Ascending aorta (tissue), 2 donors: ENCODE measurements around the gene CHCHD6. TPM values are rescaled to one million over a fixed set of nuclear protein-coding genes. Genes with fewer than 3 reads are reported as not detected.

Experiments
- DNase-seq, 2 donors: peaks; one replicate each; pipeline ENCODE4 v3.0.0-alpha.2; 2019; ENCODE audit warnings: low spot score in 2 of 2
- H3K27ac ChIP-seq, 2 donors: fragments of 200-600 bp; sonication (generic); one replicate each; pipeline ENCODE4 v1.5.1; 2016 to 2017; ENCODE audit warnings: mild to moderate bottlenecking in 1 of 2
- H3K27me3 ChIP-seq: fragments of 200-600 bp; sonication (generic); one replicate; pipeline ENCODE4 v1.5.1; 2017
- H3K36me3 ChIP-seq, 2 donors: fragments of 200-600 bp; sonication (generic); one replicate each; pipeline ENCODE4 v1.5.1; 2016
- H3K4me1 ChIP-seq, 2 donors: fragments of 200-600 bp; sonication (generic); one replicate each; pipeline ENCODE4 v1.5.1; 2016 to 2017; ENCODE audit warnings: mild to moderate bottlenecking in 1 of 2
- H3K4me3 ChIP-seq, 2 donors: fragments of 200-600 bp; sonication (generic); one replicate each; pipeline ENCODE4 v1.5.1; 2016 to 2017; ENCODE audit warnings: mild to moderate bottlenecking in 1 of 2
- H3K9me3 ChIP-seq, 2 donors: fragments of 200-600 bp; sonication (generic); one replicate each; pipeline ENCODE4 v1.5.1; 2016
- CTCF ChIP-seq, 3 experiments: fragments of 200-600 bp in 2 of 3; fragments of 450-650 bp in 1 of 3; sonication (generic) in 2 of 3; IDR thresholded peaks; one replicate each; pipeline ENCODE4 v1.5.1; 2016 to 2019; ENCODE audit warnings: antibody characterized with exemption in 3 of 3, mild to moderate bottlenecking in 1 of 3, moderate library complexity in 1 of 3
- intact Hi-C: fragments of 100-400 bp; cut with DNase I; formaldehyde crosslinking; loops from one replicate; pipeline ENCODE4 v1.15.1; 2023
- total RNA-seq: library from RNA; depleted of rRNA; stranded (reverse); fragments of >200 nt; gene quantifications from one replicate; pipeline ENCODE4 v1.1.0, GENCODE V29; 2016

The CHCHD6 gene
- total RNA-seq, 1 donor from 2014 or later, result 1.2 TPM

DNA sequence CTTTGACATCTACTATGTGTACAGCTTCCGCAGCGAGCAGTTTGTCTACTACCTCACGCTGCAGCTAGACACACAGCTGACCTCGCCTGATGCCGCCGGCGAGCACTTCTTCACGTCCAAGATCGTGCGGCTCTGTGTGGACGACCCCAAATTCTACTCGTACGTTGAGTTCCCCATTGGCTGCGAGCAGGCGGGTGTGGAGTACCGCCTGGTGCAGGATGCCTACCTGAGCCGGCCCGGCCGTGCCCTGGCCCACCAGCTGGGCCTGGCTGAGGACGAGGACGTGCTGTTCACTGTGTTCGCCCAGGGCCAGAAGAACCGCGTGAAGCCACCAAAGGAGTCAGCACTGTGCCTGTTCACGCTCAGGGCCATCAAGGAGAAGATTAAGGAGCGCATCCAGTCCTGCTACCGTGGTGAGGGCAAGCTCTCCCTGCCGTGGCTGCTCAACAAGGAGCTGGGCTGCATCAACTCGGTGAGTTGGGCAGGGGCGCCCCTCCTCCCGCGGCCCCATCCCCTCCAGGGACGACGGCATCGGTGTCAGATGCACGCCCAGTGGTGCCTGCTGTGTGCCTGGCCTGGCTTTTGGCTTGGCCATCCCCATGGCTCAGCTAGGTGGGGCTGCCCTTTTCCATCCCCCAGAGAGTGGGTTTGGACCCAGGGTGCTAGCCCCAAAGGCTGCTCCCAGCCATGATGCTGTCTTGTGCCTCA is 285.4 kb downstream of the CHCHD6 start:
- Histone ChIP-seq H3K27ac (peak overlapping the region in 1 of 2 donors; percentile 23), H3K27me3 (no peaks in the 10 kb centered on the region), H3K4me1 (peaks cover 34 to 63% of the 10 kb centered on the region in 2 donors), H3K36me3 (peaks cover 28 to 35% of the 10 kb centered on the region in 2 donors), H3K4me3 (no peak overlapping the region), H3K9me3 (no peaks in the 10 kb centered on the region)
- TF ChIP-seq CTCF (IDR thresholded peaks at IDR 0.05), result no peak
- intact Hi-C loops, result loop anchor here (10.0 kb wide), 1 partner anchor 555 kb away; no protein-coding TSS in a partner anchor
- no peak for DNase-seq

- TF ChIP-seq CTCF (IDR thresholded peaks at IDR 0.05), result no peak
- Histone ChIP-seq H3K27me3 (no peaks in the 10 kb centered on the region), H3K27ac (peak overlapping the region; percentile 4 to 86), H3K4me3 (no peak overlapping the region), H3K36me3 (peaks cover 28 to 35% of the 10 kb centered on the region in 2 donors), H3K9me3 (no peaks in the 10 kb centered on the region), H3K4me1 (peaks cover 36 to 63% of the 10 kb centered on the region in 2 donors)
- intact Hi-C loops, result no loop called here
- no peak for DNase-seq
These were observed 286.1 kb downstream of the CHCHD6 start for GRCh38 chr3:126990024-126990700.

- H3K36me3 ChIP-seq, result peaks cover 28 to 35% of the 10 kb centered on the region in 2 donors
- no peaks in the 10 kb centered on the region for H3K27me3 ChIP-seq
- H3K4me3 ChIP-seq, result no peak overlapping the region
- H3K9me3 ChIP-seq, result no peaks in the 10 kb centered on the region
- H3K27ac ChIP-seq, result peak overlapping the region; percentile 4 to 86
- H3K4me1 ChIP-seq, result peaks cover 37 to 64% of the 10 kb centered on the region in 2 donors
- DNase-seq, result no peak
- TF ChIP-seq CTCF (IDR thresholded peaks at IDR 0.05), result no peak
- intact Hi-C loops, result no loop called here
These were observed 286.9 kb downstream of the CHCHD6 start for GRCh38 chr3:126990890-126991289.

- Histone ChIP-seq H3K4me1 (peaks cover 34 to 64% of the 10 kb centered on the region in 2 donors), H3K9me3 (no peaks in the 10 kb centered on the region)
- intact Hi-C loops, result no loop called here
These were observed 287.5 kb downstream of the CHCHD6 start for GRCh38 chr3:126991366-126992200.

More at GRCh38 chr3:126991366-126992200, 287.5 kb downstream of the CHCHD6 start:
- no peak for TF ChIP-seq CTCF (IDR thresholded peaks at IDR 0.05)
- Histone ChIP-seq H3K36me3 (peaks cover 28 to 35% of the 10 kb centered on the region in 2 donors), H3K4me3 (peak overlapping the region in 1 of 2 donors; percentile 6), H3K27ac (peak overlapping the region; percentile 86 to 91), H3K27me3 (no peaks in the 10 kb centered on the region)
- no peak for DNase-seq
